T-helper 2 cell (primary cell): ENCODE results near the gene PKN3.
"Not testable (repeated sequence)": the region's sequence is repeated elsewhere in the genome, so short reads cannot be mapped to it uniquely, and the experiment has no call there.

Experiments used
- DNase-seq, 5 experiments: peaks; one replicate each; pipeline versions ENCODE4 v3.0.0 to v3.0.0-alpha.2; 2012 to 2022

PKN3 gene

GRCh38 chr9:128693738-128694137 is 8.6 kb upstream of the PKN3 start:
- not testable (repeated sequence) for DNase-seq

DNA sequence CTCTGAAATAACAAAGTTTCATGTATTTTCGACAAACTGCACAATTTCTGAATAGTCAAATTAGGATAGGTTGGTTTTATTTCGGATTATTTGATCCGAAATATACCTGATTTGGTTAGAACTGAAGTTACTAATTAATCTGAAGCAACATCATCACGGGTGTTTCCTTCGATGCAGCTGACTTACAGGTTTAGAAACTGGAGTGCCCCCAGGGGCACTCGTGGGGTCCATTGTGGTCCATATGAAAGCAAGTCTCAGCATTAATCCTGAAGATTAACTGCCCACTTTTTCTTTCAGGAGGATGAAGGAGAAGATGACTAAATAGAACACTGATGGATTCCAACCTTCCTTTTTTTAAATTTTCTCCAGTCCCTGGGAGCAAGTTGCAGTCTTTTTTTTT is 8.0 kb upstream of the PKN3 start:
- no peak for DNase-seq

DNA sequence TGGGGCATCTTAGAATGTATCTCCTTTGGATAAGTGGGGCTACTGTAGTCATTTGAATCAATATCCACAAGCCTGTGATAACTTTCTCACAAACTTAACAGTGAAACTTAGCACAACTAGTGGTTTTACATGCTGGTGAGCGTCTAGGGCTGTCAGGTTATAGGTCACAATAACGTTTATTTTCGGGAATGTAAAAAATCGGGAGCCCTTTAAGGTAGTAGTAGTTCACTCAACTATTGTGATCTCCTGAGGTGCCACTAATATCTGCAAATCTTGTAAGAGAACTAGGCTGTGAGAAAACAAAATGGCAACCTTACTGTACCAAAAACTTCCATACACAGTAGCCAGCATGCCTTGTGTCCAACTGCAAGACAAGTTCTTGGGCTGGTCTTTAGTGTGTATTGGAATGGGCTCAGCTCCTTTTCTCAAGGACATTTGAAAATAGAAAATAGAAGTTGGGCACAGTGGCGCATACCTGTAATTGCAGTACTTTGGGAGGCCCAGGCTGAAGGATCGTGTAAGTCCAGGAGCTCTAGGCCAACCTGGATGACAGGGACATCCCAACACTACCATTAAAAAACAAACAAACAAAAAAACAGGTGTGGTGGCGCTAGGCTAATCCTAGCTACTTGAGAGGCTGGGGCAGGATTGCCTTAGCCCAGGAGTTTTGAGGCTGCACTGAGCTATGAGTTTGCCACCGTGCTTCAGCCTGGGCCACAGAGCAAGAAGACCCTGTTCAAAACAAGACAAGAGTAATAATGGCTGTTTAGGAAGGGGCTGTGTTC is 5.2 kb upstream of the PKN3 start:
- no peak for DNase-seq

- DNase-seq: not testable (repeated sequence)
Observed at GRCh38 chr9:128699096-128699795, 3.1 kb upstream of the PKN3 start.

DNA sequence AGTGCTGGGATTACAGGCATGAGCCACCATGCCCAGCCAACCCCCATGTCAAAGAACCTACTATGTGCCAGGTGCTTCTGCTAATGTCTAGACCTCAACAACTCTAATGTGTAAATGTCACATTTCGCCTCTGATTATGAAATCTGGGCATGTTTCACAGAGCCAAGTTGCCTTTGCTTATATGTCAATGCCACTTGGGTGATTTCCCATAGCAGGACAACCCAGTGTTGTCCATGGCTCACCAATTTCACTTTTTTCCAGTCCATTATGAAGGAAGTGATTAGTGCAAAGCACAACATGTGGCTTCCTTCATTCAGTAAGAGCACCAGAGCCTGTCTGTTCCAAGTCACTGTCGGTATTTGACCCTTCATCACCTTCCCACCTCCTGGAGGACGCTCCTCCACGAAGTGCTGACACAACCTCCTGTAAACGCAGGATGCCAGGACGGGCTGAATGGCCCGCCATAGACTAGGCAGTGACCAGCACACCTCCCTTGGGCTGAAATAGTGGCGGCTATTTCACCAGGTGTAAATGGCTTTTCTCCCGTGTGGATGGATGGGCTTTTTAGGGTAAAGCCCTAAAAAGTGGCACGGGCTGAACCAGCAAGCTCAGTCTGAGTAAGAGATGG is 962 bp upstream of the PKN3 start:
- DNase-seq: no peak

DNA sequence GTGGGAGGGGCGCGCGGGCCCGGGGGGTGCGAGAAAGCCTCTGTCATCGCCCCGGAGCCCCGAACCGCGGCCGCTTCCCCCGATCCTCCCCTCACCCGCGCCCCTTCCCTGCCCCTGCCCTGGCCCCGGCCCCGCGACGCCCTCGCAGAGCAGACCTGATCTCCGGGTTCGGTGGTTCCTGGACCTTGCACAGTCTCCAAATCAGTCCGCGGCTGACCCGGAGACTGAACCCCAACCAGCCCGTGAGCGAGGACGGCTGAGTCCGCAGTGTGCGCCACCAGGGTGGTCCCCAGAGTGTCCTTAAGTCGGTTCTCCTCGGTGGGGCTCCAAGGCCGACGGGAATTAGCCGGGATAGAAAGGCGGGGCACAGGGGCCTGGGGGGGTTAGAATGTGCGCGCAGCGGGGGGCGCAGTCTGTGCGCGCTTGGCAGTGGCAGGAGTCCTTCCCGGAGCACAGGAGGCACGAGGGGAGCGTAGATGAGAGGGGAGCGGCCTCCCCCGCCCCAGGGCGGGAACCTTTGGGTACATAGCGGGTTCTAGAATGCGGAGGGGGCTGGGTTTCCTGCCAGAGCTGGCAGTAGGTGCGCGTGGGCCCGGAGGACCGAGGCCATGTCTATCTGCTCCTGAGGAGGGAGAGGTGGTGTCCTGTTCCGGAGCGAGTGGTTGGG is 779 bp downstream of the PKN3 start:
- peak in 1 of 5 experiments; percentile 48 for DNase-seq

DNA sequence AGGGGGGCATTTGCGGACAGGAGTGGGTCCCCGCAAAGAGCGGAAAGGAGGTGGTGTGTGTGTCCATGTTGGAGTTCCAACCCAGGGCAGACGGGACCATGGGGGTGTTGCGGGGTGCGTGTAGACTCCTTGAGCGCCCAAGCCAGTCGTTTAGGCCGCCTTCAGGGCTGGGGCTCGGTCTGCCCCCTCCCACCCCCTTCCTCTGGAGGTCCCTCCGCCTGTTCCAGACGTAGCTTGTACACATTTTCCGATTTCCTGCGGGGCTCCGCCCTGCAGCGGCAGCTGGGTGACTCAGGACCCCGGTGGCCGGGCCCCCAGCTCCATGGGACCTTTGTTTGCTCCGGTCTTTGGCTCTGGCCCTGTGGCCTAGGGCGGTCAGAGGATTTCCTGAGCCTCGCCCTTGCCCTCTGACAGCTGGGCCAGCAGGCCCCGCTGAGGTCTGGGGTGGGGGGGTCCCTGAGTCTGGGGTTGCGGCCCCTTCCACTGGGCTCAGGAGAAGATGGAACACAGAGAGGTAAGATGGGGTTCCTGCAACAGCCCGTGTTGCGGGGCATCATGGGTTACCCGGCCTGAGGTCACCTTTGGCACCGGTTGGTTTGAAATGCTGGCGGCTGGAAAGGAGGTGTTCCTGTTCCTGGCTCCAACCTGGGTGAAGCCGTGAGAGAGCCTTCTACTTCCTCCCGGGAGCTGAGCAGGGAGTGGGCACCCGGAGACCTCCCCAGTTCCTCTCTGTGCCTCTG is 1.5 kb downstream of the PKN3 start:
- no peak for DNase-seq

- no peak for DNase-seq
Observed at GRCh38 chr9:128704356-128704670, 2.0 kb downstream of the PKN3 start.

GRCh38 chr9:128705051-128705965 is 3.0 kb downstream of the PKN3 start:
- no peak for DNase-seq

GRCh38 chr9:128706045-128706444 is 3.7 kb downstream of the PKN3 start:
- no peak for DNase-seq

DNA sequence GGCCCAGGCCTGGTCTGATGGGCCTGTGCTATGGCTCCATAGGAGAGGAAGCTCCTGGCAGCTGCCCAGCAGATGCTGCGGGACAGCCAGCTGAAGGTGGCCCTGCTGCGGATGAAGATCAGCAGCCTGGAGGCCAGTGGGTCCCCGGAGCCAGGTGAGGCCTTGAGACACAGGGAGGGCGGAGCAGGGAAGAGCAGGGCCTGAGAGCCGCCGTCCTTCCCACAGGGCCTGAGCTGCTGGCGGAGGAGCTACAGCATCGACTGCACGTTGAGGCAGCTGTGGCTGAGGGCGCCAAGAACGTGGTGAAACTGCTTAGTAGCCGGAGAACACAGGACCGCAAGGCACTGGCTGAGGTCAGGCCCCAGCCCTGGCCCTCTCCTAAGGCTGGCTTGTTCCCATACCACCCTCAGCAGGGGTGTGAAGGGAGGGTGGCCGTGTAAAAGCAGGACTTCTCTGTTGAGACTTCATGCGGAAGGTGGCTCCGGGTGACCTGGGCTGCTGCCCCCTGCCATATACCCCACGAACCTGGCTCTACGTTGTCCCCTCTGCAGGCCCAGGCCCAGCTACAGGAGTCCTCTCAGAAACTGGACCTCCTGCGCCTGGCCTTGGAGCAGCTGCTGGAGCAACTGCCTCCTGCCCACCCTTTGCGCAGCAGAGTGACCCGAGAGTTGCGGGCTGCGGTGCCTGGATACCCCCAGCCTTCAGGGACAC is 4.5 kb downstream of the PKN3 start:
- no peak for DNase-seq

- no peak for DNase-seq
Observed at GRCh38 chr9:128707446-128707845, 5.1 kb downstream of the PKN3 start.

DNA sequence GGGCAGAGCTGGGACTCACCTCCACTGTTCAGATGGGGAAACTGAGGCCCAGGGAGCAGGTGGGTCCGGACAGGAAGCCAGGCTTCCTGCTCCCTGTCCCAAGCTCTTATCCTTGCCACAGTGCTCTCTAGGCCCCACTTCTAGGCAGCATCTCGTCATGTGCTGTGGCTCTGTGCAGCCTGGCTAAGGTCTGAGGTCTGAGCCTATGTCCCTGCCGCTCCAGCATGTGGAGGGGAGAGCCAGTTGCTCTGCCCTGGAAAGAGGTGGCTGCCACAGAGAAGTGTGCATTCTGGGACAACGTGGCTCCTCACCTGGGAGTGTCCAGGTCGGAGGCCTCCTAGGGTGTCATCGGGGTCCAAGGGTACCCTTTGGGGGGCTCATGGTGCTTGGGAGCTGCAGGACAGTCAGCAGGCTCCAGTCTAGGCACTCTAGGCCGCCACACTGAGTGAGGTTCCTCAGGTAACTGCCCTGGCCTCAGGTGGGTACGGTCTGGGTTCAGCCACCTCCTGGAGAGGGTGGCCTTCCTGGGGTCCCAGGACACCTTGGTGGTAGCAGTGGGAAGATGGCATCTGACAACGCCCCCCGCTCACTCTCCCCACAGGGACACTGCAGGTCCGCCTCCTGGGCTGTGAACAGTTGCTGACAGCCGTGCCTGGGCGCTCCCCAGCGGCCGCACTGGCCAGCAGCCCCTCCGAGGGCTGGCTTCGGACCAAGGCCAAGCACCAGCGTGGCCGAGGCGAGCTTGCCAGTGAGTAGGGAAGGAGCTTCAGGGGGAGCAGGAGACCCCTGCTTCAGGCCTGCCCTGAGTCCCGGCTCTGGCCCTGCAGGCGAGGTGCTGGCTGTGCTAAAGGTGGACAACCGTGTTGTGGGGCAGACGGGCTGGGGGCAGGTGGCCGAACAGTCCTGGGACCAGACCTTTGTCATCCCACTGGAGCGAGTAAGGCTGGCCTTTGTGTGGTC is 10.4 kb downstream of the PKN3 start:
- DNase-seq: no peak

DNA sequence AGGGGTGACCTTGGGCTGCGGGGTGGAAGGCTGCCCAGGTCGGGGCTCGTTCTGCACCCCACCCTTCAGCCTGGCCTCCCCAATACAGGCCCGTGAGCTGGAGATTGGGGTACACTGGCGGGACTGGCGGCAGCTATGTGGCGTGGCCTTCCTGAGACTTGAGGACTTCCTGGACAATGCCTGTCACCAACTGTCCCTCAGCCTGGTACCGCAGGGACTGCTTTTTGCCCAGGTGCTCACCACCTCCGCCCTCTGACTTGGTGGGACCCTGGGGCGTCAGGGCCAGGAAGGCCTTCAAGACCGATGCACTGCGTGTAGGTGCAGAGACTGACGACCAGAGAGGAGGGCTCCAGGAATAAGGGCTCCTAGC is 11.1 kb downstream of the PKN3 start:
- DNase-seq: no peak

DNA sequence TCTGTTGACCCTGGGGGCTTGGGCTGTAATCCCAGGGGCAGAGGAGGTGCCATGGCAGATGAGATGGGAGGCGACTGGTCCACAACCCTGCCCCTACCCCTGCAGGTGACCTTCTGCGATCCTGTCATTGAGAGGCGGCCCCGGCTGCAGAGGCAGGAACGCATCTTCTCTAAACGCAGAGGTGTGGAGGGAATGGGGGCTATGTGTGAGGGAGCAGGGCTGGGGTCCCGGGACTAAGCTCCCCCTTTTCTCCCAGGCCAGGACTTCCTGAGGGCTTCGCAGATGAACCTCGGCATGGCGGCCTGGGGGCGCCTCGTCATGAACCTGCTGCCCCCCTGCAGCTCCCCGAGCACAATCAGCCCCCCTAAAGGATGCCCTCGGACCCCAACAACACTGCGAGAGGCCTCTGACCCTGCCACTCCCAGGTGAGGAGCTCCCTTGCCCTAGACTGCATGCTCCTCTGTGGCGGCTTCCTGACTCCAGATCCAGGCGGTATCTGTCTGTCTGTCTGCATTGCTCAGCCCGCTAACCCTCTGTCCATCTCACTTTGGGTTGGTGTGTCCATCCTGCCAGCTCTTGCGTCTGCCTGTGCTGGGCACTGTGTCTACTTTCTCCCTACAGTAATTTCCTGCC is 11.8 kb downstream of the PKN3 start:
- DNase-seq: no peak

DNA sequence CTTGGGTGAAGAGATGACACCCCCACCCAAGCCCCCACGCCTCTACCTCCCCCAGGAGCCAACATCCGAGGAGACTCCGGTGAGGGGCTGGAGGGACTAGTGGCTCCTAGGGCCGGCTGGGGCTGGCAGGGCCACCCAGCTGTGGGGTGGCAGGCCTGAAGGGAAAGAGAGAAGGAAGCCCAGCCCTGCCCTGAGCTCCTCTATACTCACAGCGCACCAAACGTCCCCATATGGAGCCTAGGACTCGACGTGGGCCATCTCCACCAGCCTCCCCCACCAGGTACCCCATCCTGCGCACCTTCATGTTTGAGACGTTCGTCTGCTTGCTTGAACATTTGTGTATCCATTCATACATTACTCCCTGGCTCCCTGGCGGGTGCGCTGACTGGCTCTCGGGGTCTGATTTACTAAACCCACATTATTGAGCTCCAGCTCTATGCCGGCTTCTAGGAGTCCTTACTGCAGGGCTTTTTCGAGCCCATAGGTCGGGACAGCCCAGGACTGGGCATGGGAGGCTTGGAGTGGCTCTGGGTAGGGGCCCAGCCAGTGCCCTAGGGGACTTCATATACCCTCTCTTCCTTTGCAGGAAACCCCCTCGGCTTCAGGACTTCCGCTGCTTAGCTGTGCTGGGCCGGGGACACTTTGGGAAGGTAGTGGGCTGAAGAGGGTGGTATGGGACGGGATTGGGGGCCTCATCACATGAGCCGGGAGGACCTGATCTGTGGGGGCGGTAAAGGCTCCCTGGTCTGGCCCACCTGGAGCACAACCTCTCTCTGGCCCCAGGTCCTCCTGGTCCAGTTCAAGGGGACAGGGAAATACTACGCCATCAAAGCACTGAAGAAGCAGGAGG is 12.5 kb downstream of the PKN3 start:
- DNase-seq: no peak

DNA sequence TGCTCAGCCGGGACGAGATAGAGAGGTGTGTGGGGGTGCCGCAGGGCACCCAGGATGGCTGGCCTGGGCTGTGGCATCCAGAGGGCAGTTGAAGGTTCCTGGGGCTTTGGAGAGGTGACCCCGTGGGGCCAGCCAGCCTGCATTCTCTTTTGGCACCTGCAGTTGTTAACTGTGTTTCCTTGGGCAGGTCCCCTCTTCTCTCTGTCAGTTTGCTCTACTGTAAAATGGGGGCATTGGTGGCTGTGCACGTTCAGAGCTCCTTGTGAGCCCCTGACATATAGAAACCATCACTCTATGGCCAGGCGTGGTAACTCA is 13.1 kb downstream of the PKN3 start:
- no peak for DNase-seq

GRCh38 chr9:128716581-128717254 is 14.4 kb downstream of the PKN3 start:
- DNase-seq: no peak
